Mesodermal cell (in vitro differentiated cells): ENCODE results near the gene CCDC68.

Experiments
- H3K27ac ChIP-seq: 2 replicates; pipeline ENCODE4 v1.7.0; 2013; ENCODE audit warnings: mild to moderate bottlenecking, low read depth, low read length, moderate library complexity; ENCODE audit not compliant: severe bottlenecking
- H3K36me3 ChIP-seq: 2 replicates; pipeline ENCODE4 v1.7.1; 2013; ENCODE audit warnings: mild to moderate bottlenecking, low read length, moderate library complexity; ENCODE audit not compliant: control insufficient read depth, insufficient read depth
- H3K4me1 ChIP-seq: one replicate; pipeline ENCODE4 v1.7.1; 2013; ENCODE audit warnings: mild to moderate bottlenecking, low read length; ENCODE audit not compliant: insufficient read depth, control insufficient read depth, poor library complexity, severe bottlenecking
- H3K4me3 ChIP-seq: 2 replicates; pipeline ENCODE4 v1.7.0; 2013; ENCODE audit warnings: low read length, control low read depth, mild to moderate bottlenecking; ENCODE audit not compliant: insufficient read depth, poor library complexity, severe bottlenecking; ENCODE audit errors: extremely low read depth
- H3K9me3 ChIP-seq: 2 replicates; pipeline ENCODE4 v1.7.1; 2013; ENCODE audit warnings: mild to moderate bottlenecking, low read length, moderate library complexity; ENCODE audit not compliant: control insufficient read depth
- WGBS, 2 experiments: methylation state at CpG; one replicate each; pipeline ENCODE4 v1.1.5; 2013; ENCODE audit warnings: missing lambda C conversion rate in 2 of 2; ENCODE audit not compliant: insufficient coverage in 2 of 2; 5-methylcytosine and 5-hydroxymethylcytosine counted together

The CCDC68 gene

GRCh38 chr18:54923339-54923956, 35.8 kb downstream of the CCDC68 start:
- Histone ChIP-seq H3K4me3 (no peak overlapping the region), H3K9me3 (peaks cover 13% of the 10 kb centered on the region), H3K4me1 (peaks cover 23% of the 10 kb centered on the region), H3K36me3 (peaks cover 10% of the 10 kb centered on the region), H3K27ac (peak overlapping the region; percentile 75)
- 90 to 94% methylated on average over 2 of the region's 4 CpGs for WGBS, 2 experiments

GRCh38 chr18:54919412-54919811, 39.8 kb downstream of the CCDC68 start:
- WGBS, 2 experiments = 83% methylated on average over 1 of the region's 6 CpGs; no CpG with 5 or more reads in 1 of the 2 experiments
- Histone ChIP-seq H3K27ac (no peak overlapping the region), H3K9me3 (no peaks in the 10 kb centered on the region), H3K4me3 (no peak overlapping the region), H3K4me1 (peaks cover 12% of the 10 kb centered on the region), H3K36me3 (no peaks in the 10 kb centered on the region)

GRCh38 chr18:54918060-54918459, 41.2 kb downstream of the CCDC68 start:
- Histone ChIP-seq H3K4me3 (no peak overlapping the region), H3K9me3 (no peaks in the 10 kb centered on the region), H3K4me1 (no peaks in the 10 kb centered on the region), H3K36me3 (no peaks in the 10 kb centered on the region), H3K27ac (no peak overlapping the region)
- 76 to 78% methylated on average over 3 to 4 of the region's 4 CpGs for WGBS, 2 experiments

GRCh38 chr18:54916507-54916906, 42.8 kb downstream of the CCDC68 start:
- no peaks in the 10 kb centered on the region for H3K36me3 ChIP-seq
- H3K27ac ChIP-seq = no peak overlapping the region
- WGBS, 2 experiments = 80 to 94% methylated on average over 2 of the region's 3 CpGs
- H3K9me3 ChIP-seq = no peaks in the 10 kb centered on the region
- no peak overlapping the region for H3K4me3 ChIP-seq
- H3K4me1 ChIP-seq = no peaks in the 10 kb centered on the region

- no CpG with 5 or more reads among the region's 4 CpGs for WGBS, 2 experiments
- Histone ChIP-seq H3K4me1 (no peaks in the 10 kb centered on the region), H3K36me3 (no peaks in the 10 kb centered on the region), H3K4me3 (no peak overlapping the region), H3K27ac (no peak overlapping the region), H3K9me3 (no peaks in the 10 kb centered on the region)
Measured at GRCh38 chr18:54914816-54915215, 44.4 kb downstream of the CCDC68 start.

GRCh38 chr18:54911551-54911950, 47.7 kb downstream of the CCDC68 start:
- Histone ChIP-seq H3K4me3 (no peak overlapping the region), H3K9me3 (no peaks in the 10 kb centered on the region), H3K4me1 (peaks cover 1% of the 10 kb centered on the region), H3K36me3 (no peaks in the 10 kb centered on the region), H3K27ac (no peak overlapping the region)
- WGBS, 2 experiments = no CpG with 5 or more reads among the region's 2 CpGs

- Histone ChIP-seq H3K36me3 (no peaks in the 10 kb centered on the region), H3K27ac (no peak overlapping the region), H3K4me1 (peaks cover 5% of the 10 kb centered on the region), H3K9me3 (no peaks in the 10 kb centered on the region), H3K4me3 (no peak overlapping the region)
- 84 to 93% methylated on average over 5 to 6 of the region's 6 CpGs for WGBS, 2 experiments
Measured at GRCh38 chr18:54910161-54910919, 48.9 kb downstream of the CCDC68 start.

- no peak overlapping the region for H3K27ac ChIP-seq
Measured at GRCh38 chr18:54909538-54909937, 49.7 kb downstream of the CCDC68 start.

GRCh38 chr18:54906331-54907185, 52.7 kb downstream of the CCDC68 start:
- 83% methylated on average over 1 of the region's 6 CpGs for WGBS, 2 experiments
- H3K9me3 ChIP-seq = no peaks in the 10 kb centered on the region
- no peak overlapping the region for H3K27ac ChIP-seq
- no peak overlapping the region for H3K4me3 ChIP-seq
- no peaks in the 10 kb centered on the region for H3K36me3 ChIP-seq
- peaks cover 5% of the 10 kb centered on the region for H3K4me1 ChIP-seq

More at GRCh38 chr18:54909538-54909937, 49.7 kb downstream of the CCDC68 start:
- Histone ChIP-seq H3K9me3 (no peaks in the 10 kb centered on the region), H3K36me3 (no peaks in the 10 kb centered on the region), H3K4me3 (no peak overlapping the region), H3K4me1 (peaks cover 5% of the 10 kb centered on the region)
- WGBS, 2 experiments = 85% methylated on average over 9 to 11 of the region's 11 CpGs

GRCh38 chr18:54905629-54906028, 53.6 kb downstream of the CCDC68 start:
- Histone ChIP-seq H3K9me3 (no peaks in the 10 kb centered on the region), H3K27ac (no peak overlapping the region), H3K36me3 (no peaks in the 10 kb centered on the region), H3K4me1 (peaks cover 5% of the 10 kb centered on the region), H3K4me3 (no peak overlapping the region)
- WGBS, 2 experiments = 50 to 60% methylated on average over 2 to 3 of the region's 5 CpGs
